Osteoblast (primary cell): ENCODE results near the gene CHSY1. TPM values are rescaled to one million over a fixed set of nuclear protein-coding genes. Genes with fewer than 3 reads are reported as not detected.

Experiments
- DNase-seq: peaks from one replicate; pipeline ENCODE4 v3.0.0; 2011; ENCODE audit warnings: low spot score, mixed read lengths; ENCODE audit not compliant: insufficient read length; ENCODE audit errors: missing footprints
- H2AFZ ChIP-seq: 2 replicates; pipeline ENCODE4 v1.6.0; 2011; ENCODE audit warnings: mild to moderate bottlenecking, low read length
- H3K27ac ChIP-seq: 2 replicates; pipeline ENCODE4 v1.5.1; 2011; ENCODE audit warnings: mild to moderate bottlenecking, low read depth, low read length, moderate library complexity
- H3K27me3 ChIP-seq: 2 replicates; pipeline ENCODE4 v1.6.0; 2012; ENCODE audit warnings: mild to moderate bottlenecking, control low read depth, inconsistent platforms, low read length, moderate library complexity; ENCODE audit not compliant: insufficient read depth
- H3K36me3 ChIP-seq: 2 replicates; pipeline ENCODE4 v1.5.1; 2011; ENCODE audit warnings: mild to moderate bottlenecking, low read length, control low read depth, moderate library complexity; ENCODE audit not compliant: insufficient read depth
- H3K4me1 ChIP-seq: 2 replicates; pipeline ENCODE4 v1.5.1; 2011; ENCODE audit warnings: mild to moderate bottlenecking, low read length, control low read depth, moderate library complexity; ENCODE audit not compliant: insufficient read depth
- H3K4me2 ChIP-seq: 2 replicates; pipeline ENCODE4 v1.6.0; 2011; ENCODE audit warnings: mild to moderate bottlenecking, low read length; ENCODE audit not compliant: insufficient read depth
- H3K4me3 ChIP-seq: fragments of 200-600 bp; sonication (generic); 3 replicates; pipeline ENCODE4 v1.5.1; 2012; ENCODE audit warnings: mild to moderate bottlenecking, low read length, inconsistent platforms; ENCODE audit not compliant: insufficient read depth
- H3K79me2 ChIP-seq: 2 replicates; pipeline ENCODE4 v1.6.0; 2012; ENCODE audit warnings: mild to moderate bottlenecking, low read length, control low read depth, inconsistent platforms; ENCODE audit not compliant: insufficient read depth
- H3K9me3 ChIP-seq: 2 replicates; pipeline ENCODE4 v1.5.1; 2011; ENCODE audit warnings: low read depth, low read length, control low read depth
- H4K20me1 ChIP-seq: 2 replicates; pipeline ENCODE4 v1.6.0; 2012; ENCODE audit warnings: mild to moderate bottlenecking, low read length, control low read depth; ENCODE audit not compliant: insufficient read depth
- total RNA-seq: library from RNA; depleted of rRNA; stranded (reverse); fragments of >200 nt; gene quantifications from 2 replicates; pipeline ENCODE4 v1.2.3, GENCODE V29; 2012
- TF ChIP-seq, protein P1 (sequence below): IDR thresholded peaks from 2 replicates; pipeline ENCODE4 v1.5.1; 2011; ENCODE audit warnings: mild to moderate bottlenecking, low read depth, low read length, moderate library complexity; ENCODE audit errors: extremely low read depth

CHSY1 gene
- total RNA-seq, 1 donor = 39.1 TPM

DNA sequence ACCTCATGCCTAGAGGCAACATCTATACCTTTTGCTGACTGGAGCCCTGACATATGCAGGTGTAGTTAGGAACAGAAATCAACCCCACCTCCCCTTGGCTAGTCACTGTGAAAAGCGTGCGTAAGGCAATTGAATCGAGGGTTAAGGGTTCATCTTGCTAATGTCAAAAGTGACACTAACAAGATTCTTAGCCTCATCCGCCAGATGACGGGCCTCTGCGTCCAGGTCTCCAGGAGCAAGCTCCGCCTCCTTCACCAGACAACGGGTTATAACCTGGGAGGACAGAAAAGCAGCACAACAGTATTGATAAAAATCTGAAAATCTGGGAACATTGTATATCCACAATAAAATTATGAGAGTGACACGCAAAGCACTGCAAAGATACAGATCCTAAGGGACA is 20.7 kb upstream of the CHSY1 start:
- peaks cover 64% of the 10 kb centered on the region for H3K36me3 ChIP-seq

DNA sequence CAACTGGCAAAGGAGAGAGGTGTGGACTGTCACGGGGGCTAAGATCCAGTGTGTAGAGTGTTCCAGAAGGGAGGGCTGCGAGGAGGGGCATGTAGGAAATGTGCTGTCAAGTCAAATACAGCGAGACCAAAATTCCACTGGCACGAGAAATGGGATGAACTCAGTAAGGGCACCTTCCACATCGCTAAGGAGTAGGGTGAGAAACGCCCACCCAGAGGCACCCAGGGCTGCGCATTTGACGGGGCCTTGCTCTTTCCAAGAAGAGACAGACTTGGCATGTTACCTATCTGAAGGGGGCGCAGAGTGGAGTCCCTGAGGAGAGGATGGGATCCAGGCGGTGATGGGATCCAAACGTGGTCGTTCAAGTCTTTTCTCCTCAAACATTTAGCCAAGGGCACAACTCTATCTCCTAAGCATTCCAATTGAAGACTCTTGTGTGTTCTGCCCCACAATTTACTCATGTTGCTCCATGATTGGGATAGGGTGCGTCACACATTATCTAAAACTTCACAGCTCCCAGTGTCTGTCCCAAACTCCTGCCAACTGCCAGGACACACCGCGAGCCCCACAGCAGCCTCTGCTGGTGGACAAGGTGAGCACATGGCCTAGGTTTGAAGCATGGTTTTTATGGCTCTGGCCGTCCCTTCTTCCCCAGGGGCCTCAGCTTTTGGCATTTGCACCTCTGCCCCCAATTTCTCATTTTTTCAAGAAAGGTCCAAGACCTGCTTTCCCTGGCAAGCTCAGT is 17.8 kb upstream of the CHSY1 start:
- no peaks in the 10 kb centered on the region for H3K9me3 ChIP-seq
- TF ChIP-seq, protein P1, sequence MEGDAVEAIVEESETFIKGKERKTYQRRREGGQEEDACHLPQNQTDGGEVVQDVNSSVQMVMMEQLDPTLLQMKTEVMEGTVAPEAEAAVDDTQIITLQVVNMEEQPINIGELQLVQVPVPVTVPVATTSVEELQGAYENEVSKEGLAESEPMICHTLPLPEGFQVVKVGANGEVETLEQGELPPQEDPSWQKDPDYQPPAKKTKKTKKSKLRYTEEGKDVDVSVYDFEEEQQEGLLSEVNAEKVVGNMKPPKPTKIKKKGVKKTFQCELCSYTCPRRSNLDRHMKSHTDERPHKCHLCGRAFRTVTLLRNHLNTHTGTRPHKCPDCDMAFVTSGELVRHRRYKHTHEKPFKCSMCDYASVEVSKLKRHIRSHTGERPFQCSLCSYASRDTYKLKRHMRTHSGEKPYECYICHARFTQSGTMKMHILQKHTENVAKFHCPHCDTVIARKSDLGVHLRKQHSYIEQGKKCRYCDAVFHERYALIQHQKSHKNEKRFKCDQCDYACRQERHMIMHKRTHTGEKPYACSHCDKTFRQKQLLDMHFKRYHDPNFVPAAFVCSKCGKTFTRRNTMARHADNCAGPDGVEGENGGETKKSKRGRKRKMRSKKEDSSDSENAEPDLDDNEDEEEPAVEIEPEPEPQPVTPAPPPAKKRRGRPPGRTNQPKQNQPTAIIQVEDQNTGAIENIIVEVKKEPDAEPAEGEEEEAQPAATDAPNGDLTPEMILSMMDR = peak; percentile 40
- DNase-seq = no peak
- H3K79me2 ChIP-seq = peaks cover 10% of the 10 kb centered on the region
- no peak overlapping the region for H3K27ac ChIP-seq
- H3K4me2 ChIP-seq = no peak overlapping the region
- H4K20me1 ChIP-seq = peaks cover 9% of the 10 kb centered on the region
- H3K36me3 ChIP-seq = peaks cover 54% of the 10 kb centered on the region
- no peak overlapping the region for H2AFZ ChIP-seq
- H3K27me3 ChIP-seq = no peaks in the 10 kb centered on the region
- H3K4me1 ChIP-seq = peaks cover 35% of the 10 kb centered on the region
- no peak overlapping the region for H3K4me3 ChIP-seq

More for the DNA sequence above, 20.7 kb upstream of the CHSY1 start:
- TF ChIP-seq, protein P1 = no peak
- Histone ChIP-seq H3K9me3 (no peaks in the 10 kb centered on the region), H3K4me1 (peaks cover 16% of the 10 kb centered on the region), H4K20me1 (peaks cover 18% of the 10 kb centered on the region), H3K79me2 (peaks cover 35% of the 10 kb centered on the region), H3K27me3 (no peaks in the 10 kb centered on the region), H3K27ac (no peak overlapping the region), H2AFZ (no peak overlapping the region), H3K4me3 (no peak overlapping the region), H3K4me2 (no peak overlapping the region)
- DNase-seq = no peak

DNA sequence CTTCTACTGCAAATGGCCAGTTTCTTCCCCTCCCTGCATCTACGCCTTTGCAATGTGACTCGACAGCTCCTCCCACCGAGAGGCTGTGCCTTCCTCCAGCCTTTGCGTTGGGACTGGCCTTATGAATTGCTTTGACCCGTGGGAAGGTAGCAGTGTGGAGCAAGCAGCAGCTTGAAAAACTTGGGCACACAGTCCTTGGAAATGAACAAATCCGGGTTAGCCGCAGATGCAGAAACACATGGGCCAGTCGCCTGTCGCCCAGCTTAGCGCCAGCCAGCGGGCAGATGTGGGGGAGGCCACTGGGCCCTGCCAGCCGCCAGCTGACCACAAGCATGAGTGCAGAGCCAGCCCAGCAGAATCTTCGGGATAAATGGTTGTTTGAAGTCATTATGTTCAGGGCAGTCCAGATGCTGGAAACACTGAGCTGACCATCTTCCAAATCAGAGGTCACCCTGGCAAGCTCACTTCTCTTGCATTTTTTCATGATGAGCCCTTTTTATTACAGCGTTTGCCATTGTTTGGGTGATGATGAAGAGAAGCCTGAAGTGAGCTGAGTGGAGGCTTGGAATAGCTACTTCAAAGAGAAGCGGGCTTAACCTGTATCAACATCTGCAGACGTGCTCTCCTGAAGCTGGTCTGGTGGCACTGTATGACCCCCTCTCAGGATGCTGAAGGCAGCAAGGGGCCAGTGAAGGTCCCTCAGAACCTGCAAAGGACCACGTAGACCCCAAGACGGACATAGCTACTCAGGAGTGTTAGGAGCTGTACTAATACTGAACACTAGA is 15.7 kb upstream of the CHSY1 start:
- Histone ChIP-seq H3K4me3 (no peak overlapping the region), H3K27me3 (no peaks in the 10 kb centered on the region), H3K36me3 (peaks cover 33% of the 10 kb centered on the region), H4K20me1 (no peaks in the 10 kb centered on the region), H3K79me2 (no peaks in the 10 kb centered on the region), H3K27ac (peak overlapping the region; percentile 73), H3K4me1 (peaks cover 41% of the 10 kb centered on the region), H2AFZ (peak overlapping the region; percentile 1), H3K9me3 (no peaks in the 10 kb centered on the region), H3K4me2 (peak overlapping the region; percentile 62)
- DNase-seq = peak; percentile 94
- TF ChIP-seq, protein P1 = no peak

DNA sequence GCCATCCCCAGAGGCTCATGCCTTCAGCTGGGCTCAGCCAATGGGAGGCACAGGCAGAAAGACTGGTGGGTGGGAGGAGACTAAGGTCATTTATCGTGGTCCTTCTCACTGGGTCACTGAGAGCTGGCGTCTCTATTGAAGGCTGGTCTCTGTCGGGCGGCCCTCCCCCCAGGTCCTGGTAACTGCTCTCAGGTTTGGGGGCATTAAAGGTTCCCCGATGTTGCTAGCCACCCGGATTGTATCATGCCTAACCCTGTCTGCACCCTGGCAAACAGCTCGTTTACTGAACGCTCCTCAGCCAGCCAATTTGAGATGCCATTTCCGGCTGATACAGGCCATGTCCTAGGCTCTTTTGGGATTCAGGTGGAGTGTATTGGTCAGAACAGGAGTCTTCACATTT is 14.9 kb upstream of the CHSY1 start:
- Histone ChIP-seq H3K4me1 (peaks cover 41% of the 10 kb centered on the region), H3K4me3 (peak overlapping the region; percentile 8), H3K9me3 (no peaks in the 10 kb centered on the region), H4K20me1 (no peaks in the 10 kb centered on the region), H3K36me3 (peaks cover 26% of the 10 kb centered on the region), H3K27ac (peak overlapping the region; percentile 73), H3K27me3 (no peaks in the 10 kb centered on the region), H3K4me2 (peak overlapping the region; percentile 62), H2AFZ (peak overlapping the region; percentile 1), H3K79me2 (no peaks in the 10 kb centered on the region)
- TF ChIP-seq, protein P1 = no peak
- no peak for DNase-seq
